MCF 10A (cell line): ENCODE measurements around the gene BAHD1. TPM values are rescaled to one million over a fixed set of nuclear protein-coding genes. Genes with fewer than 3 reads are reported as not detected.

Experiments
- BruUV-seq: library from RNA; stranded (reverse); fragments of 400-500 nt; replicated peaks from 2 replicates; lab custom pipeline; 2021; lab: Mats Ljungman, UMichigan
- CTCF ChIA-PET: fragments of 300-600 bp; sonication (Branson Sonifier 250); formaldehyde crosslinking; extraction: SDS; loops from one replicate; lab custom pipeline; 2021; ENCODE audit warnings: antibody characterized with exemption, inconsistent platforms; lab: Yijun Ruan, JAX
- POLR2A ChIA-PET: fragments of 300-600, 350-650 bp; sonication (Branson Sonifier 250); formaldehyde crosslinking; extraction: SDS; loops from one replicate; lab custom pipeline; 2020; ENCODE audit warnings: antibody characterized with exemption, inconsistent platforms; lab: Yijun Ruan, JAX
- DNase-seq: peaks from one replicate; pipeline ENCODE4 v3.0.0-alpha.2; 2018; ENCODE audit not compliant: unreplicated experiment
- H3K27ac Mint-ChIP-seq: one replicate; pipeline ENCODE4 v1.8.0; 2022; ENCODE audit warnings: mild to moderate bottlenecking, low read depth, mixed read lengths; ENCODE audit not compliant: unreplicated experiment
- H3K27me3 Mint-ChIP-seq: one replicate; pipeline ENCODE4 v1.8.0; 2022; ENCODE audit warnings: mixed read lengths; ENCODE audit not compliant: insufficient read depth, unreplicated experiment
- H3K36me3 Mint-ChIP-seq: one replicate; pipeline ENCODE4 v1.8.0; 2022; ENCODE audit warnings: mild to moderate bottlenecking, moderate library complexity, mixed read lengths; ENCODE audit not compliant: insufficient read depth, unreplicated experiment
- H3K4me1 Mint-ChIP-seq: one replicate; pipeline ENCODE4 v1.8.0; 2022; ENCODE audit warnings: mixed read lengths; ENCODE audit not compliant: insufficient read depth, unreplicated experiment
- H3K4me3 Mint-ChIP-seq: one replicate; pipeline ENCODE4 v1.8.0; 2022; ENCODE audit warnings: mild to moderate bottlenecking, moderate library complexity, mixed read lengths; ENCODE audit not compliant: unreplicated experiment
- H3K9me3 Mint-ChIP-seq: one replicate; pipeline ENCODE4 v1.8.0; 2022; ENCODE audit warnings: mixed read lengths; ENCODE audit not compliant: unreplicated experiment
- intact Hi-C: fragments of 100-400 bp; cut with micrococcal nuclease; formaldehyde crosslinking; loops from 2 replicates; pipeline ENCODE4 v1.14.1; 2022
- total RNA-seq: library from RNA; stranded (reverse); gene quantifications from 2 replicates; pipeline ENCODE4 v1.2.3, GENCODE V29; 2022
- TF ChIP-seq, protein P1 (sequence below): fragments of 200-600 bp; IDR thresholded peaks from one replicate; pipeline ENCODE4 v1.8.0; 2022; ENCODE audit warnings: antibody characterized with exemption, mild to moderate bottlenecking; ENCODE audit not compliant: unreplicated experiment

The BAHD1 gene
- total RNA-seq, 1 experiment from 2014 or later = 14.9 TPM

DNA sequence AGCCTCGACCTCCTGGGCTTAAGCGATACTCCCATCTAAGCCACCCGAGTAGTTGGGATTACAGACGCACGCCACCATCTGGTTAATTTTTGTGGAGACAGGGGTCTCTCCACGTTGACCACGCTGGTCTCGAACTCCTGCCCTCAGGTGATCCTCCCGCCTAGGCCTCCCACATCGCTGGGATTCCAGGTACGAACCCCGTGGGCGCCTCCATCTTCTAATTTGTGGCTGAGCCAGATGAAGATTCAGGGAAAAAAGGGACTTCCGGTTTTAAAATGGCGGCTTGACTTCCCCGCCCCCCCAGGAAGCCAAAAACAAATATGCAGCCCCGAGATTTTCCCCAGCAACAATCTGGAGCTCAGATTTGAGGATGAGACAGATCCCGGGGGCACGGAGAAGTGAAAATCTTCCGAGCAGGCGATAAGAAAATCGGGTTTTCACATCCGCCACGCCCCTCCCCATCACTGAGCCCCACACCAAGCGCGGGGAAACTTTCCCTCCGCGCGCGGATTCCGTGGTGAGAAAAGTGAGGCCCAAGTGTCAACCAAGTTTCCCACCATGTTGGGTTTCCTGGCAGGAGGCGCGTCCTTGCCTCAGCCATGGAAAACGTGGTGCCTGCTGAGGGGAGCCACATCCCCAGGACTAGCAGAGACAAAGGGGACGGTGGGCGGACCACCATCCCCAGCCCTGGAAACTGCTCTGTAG lies 45.5 kb downstream of the BAHD1 start:
- Mint-ChIP-seq H3K4me1 (no peaks in the 10 kb centered on the region), H3K9me3 (no peaks in the 10 kb centered on the region), H3K27ac (no peak overlapping the region), H3K36me3 (no peaks in the 10 kb centered on the region), H3K27me3 (no peaks in the 10 kb centered on the region), H3K4me3 (no peak overlapping the region)
- ChIA-PET POLR2A (no interaction called here), CTCF (no interaction called here)
- TF ChIP-seq, protein P1, sequence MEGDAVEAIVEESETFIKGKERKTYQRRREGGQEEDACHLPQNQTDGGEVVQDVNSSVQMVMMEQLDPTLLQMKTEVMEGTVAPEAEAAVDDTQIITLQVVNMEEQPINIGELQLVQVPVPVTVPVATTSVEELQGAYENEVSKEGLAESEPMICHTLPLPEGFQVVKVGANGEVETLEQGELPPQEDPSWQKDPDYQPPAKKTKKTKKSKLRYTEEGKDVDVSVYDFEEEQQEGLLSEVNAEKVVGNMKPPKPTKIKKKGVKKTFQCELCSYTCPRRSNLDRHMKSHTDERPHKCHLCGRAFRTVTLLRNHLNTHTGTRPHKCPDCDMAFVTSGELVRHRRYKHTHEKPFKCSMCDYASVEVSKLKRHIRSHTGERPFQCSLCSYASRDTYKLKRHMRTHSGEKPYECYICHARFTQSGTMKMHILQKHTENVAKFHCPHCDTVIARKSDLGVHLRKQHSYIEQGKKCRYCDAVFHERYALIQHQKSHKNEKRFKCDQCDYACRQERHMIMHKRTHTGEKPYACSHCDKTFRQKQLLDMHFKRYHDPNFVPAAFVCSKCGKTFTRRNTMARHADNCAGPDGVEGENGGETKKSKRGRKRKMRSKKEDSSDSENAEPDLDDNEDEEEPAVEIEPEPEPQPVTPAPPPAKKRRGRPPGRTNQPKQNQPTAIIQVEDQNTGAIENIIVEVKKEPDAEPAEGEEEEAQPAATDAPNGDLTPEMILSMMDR = no peak
- DNase-seq = no peak
- no TSS peak for BruUV-seq
- intact Hi-C loops = no loop called here

DNA sequence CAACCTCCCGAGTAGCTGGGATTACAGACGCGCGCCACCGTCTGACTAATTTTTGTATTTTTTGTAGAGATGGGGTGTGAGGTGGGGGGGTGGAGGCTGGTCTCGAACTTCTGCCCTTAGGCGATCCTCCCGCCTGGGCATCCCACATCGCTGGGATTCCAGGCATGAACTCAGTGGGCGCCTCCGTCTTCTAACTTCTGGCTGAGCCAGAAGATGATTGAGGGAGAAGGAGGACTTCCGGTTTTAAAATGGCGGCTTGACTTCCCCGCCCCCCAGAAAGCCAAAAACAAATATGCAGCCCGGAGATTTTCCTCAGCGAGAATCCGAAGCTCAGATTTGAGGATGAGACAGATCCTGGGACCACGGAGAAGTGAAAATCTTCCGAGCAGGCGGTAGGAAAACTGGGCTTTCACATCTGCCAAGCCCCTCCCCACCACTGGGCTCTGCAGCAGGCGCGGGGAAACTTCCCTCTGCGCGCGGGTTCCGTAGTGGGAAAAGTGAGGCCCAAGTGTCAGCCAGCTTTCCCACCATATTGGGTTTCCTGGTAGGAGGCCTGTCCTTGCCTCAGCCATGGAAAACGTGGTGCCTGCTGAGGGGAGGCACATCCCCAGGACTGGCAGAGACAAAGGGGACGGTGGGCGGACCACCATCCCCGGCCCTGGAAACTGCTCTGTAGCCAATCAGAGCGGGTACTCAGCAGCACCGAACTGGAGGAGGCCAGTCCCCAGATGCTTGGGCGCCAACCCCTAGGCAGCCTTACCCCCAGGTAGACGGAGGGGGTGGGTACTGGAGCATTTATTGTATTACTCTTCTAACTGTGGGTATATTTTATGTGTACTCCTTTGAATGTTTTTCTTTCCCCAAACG lies 47.3 kb downstream of the BAHD1 start:
- no peaks in the 10 kb centered on the region for H3K27me3 Mint-ChIP-seq

DNA sequence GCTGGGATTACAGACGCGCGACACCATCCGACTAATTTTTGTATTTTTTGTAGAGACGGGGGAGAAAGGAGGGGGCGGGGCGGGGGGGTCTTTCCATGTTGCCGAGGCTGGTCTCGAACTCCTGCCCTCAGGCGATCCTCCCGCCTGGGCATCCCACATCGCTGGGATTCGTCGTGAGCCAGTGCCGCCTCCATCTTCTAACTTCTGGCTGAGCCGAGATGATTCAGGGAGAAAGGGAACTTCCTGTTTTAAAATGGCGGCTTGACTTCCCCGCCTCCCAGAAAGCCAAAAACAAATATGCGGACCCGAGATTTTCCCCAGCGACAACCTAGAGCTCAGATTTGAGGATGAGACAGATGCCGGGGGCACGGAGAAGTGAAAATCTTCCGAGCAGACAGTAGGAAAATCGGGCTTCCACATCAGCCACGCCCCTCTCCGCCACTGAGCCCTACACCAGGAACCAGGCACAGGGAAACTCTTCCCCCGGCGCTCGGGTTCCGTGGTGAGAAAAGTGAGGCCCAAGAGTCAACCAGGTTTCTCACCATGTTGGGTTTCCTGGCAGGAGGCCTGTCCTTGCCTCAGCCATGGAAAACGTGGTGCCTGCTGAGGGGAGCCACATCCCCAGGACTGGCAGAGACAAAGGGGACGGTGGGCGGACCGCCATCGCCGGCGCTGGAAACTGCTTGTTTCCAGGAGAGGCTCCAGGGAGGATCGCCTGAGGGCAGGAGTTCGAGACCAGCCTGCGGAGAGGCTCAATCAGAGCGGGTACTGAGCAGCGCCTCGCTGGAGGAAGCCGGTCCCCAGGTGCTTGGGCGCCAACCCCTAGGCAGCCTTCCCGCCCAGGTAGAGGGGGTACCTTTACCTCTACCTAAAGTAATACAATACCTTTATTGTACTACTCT lies 48.8 kb downstream of the BAHD1 start:
- H3K9me3 Mint-ChIP-seq = no peaks in the 10 kb centered on the region
- DNase-seq = no peak
- no peaks in the 10 kb centered on the region for H3K36me3 Mint-ChIP-seq
- TF ChIP-seq, protein P1 = no peak
- intact Hi-C loops = no loop called here
- H3K27me3 Mint-ChIP-seq = no peaks in the 10 kb centered on the region
- no peak overlapping the region for H3K4me3 Mint-ChIP-seq
- H3K27ac Mint-ChIP-seq = no peak overlapping the region
- H3K4me1 Mint-ChIP-seq = peaks cover 5% of the 10 kb centered on the region
- CTCF ChIA-PET = no interaction called here
- BruUV-seq = no TSS peak
- POLR2A ChIA-PET = no interaction called here

More for the DNA sequence above, 47.3 kb downstream of the BAHD1 start:
- ChIA-PET POLR2A (no interaction called here), CTCF (interaction anchor here (0.7 kb wide), 1 partner anchor 1622 kb away, joined by 4 read pairs; no protein-coding TSS in a partner anchor)
- Mint-ChIP-seq H3K9me3 (no peaks in the 10 kb centered on the region), H3K36me3 (no peaks in the 10 kb centered on the region), H3K27ac (no peak overlapping the region), H3K4me1 (peaks cover 5% of the 10 kb centered on the region), H3K4me3 (no peak overlapping the region)
- no peak for DNase-seq
- no TSS peak for BruUV-seq
- TF ChIP-seq, protein P1 = no peak
- intact Hi-C loops = no loop called here
